HEK293T (cell line): ENCODE results near the gene UHRF1.
"Not testable (repeated sequence)": the region's sequence is repeated elsewhere in the genome, so short reads cannot be mapped to it uniquely, and the experiment has no call there.

Experiments
- CTCF ChIA-PET: fragments of 350-600 bp; formaldehyde crosslinking; extraction: SDS; loops from one replicate; lab custom pipeline; 2021; ENCODE audit warnings: antibody characterized with exemption, inconsistent platforms; lab: Yijun Ruan, JAX
- POLR2A ChIA-PET: fragments of 350-600 bp; formaldehyde crosslinking; extraction: SDS; loops from one replicate; lab custom pipeline; 2020; ENCODE audit warnings: antibody characterized with exemption, inconsistent platforms; lab: Yijun Ruan, JAX
- DNase-seq: peaks from one replicate; pipeline ENCODE4 v3.0.0; 2012; ENCODE audit warnings: mixed read lengths; ENCODE audit errors: extremely low spot score
- ARNT ChIP-seq: fragments of 450-650 bp; IDR thresholded peaks from 2 replicates; pipeline ENCODE4 v1.6.1; 2017; ENCODE audit warnings: mild to moderate bottlenecking
- BHLHE40 ChIP-seq: fragments of 450-650 bp; IDR thresholded peaks from 2 replicates; pipeline ENCODE4 v1.6.1; 2016; ENCODE audit warnings: mild to moderate bottlenecking, moderate library complexity, borderline replicate concordance
- CTBP1 ChIP-seq: fragments of 450-650 bp; IDR thresholded peaks from 2 replicates; pipeline ENCODE4 v1.6.1; 2016; ENCODE audit warnings: borderline replicate concordance
- ELF4 ChIP-seq: fragments of 450-650 bp; IDR thresholded peaks from 2 replicates; pipeline ENCODE4 v1.6.1; 2017; ENCODE audit warnings: antibody characterized with exemption
- FOXM1 ChIP-seq: fragments of 450-650 bp; IDR thresholded peaks from 2 replicates; pipeline ENCODE4 v1.6.1; 2017; ENCODE audit warnings: mild to moderate bottlenecking, borderline replicate concordance
- HDGF ChIP-seq: fragments of 450-650 bp; IDR thresholded peaks from 2 replicates; pipeline ENCODE4 v1.6.1; 2017; ENCODE audit warnings: antibody characterized with exemption, borderline replicate concordance
- L3MBTL2 ChIP-seq: fragments of 450-650 bp; conservative IDR thresholded peaks from 2 replicates; pipeline ENCODE4 v1.6.1; 2016; ENCODE audit warnings: mild to moderate bottlenecking
- LEF1 ChIP-seq: fragments of 450-650 bp; IDR thresholded peaks from 2 replicates; pipeline ENCODE4 v1.6.1; 2017; ENCODE audit warnings: mild to moderate bottlenecking, borderline replicate concordance
- NFRKB ChIP-seq: fragments of 450-650 bp; IDR thresholded peaks from 2 replicates; pipeline ENCODE4 v1.6.1; 2016; ENCODE audit warnings: mild to moderate bottlenecking, moderate library complexity
- PKNOX1 ChIP-seq: fragments of 450-650 bp; IDR thresholded peaks from 2 replicates; pipeline ENCODE4 v1.6.1; 2016
- SP1 ChIP-seq: fragments of 450-650 bp; IDR thresholded peaks from 2 replicates; pipeline ENCODE4 v1.6.1; 2017
- SUZ12 ChIP-seq: fragments of 450-650 bp; IDR thresholded peaks from 2 replicates; pipeline ENCODE4 v1.6.1; 2016; ENCODE audit warnings: mild to moderate bottlenecking
- TARDBP ChIP-seq: fragments of 450-650 bp; IDR thresholded peaks from 2 replicates; pipeline ENCODE4 v1.6.1; 2016
- ZNF384 ChIP-seq: fragments of 450-650 bp; IDR thresholded peaks from 2 replicates; pipeline ENCODE4 v1.6.1; 2016

The UHRF1 gene

GRCh38 chr19:4974880-4975469 lies 65.7 kb downstream of the UHRF1 start:
- no peak for DNase-seq
- TF ChIP-seq NFRKB (no peak), HDGF (no peak)
- ChIA-PET CTCF (interaction anchor here (0.5 kb wide), 1 partner anchor 61 kb away, joined by 3 read pairs; no protein-coding TSS in a partner anchor), POLR2A (no interaction called here)

- POLR2A ChIA-PET, DNase-seq: not testable (repeated sequence)
- CTCF ChIA-PET = interaction anchor here (0.5 to 1.4 kb wide), 3 partner anchors 8 to 62 kb away, joined by 3 to 4 read pairs (median 3); no protein-coding TSS in a partner anchor
Measured at GRCh38 chr19:4975601-4976000, 66.3 kb downstream of the UHRF1 start.

- ChIA-PET CTCF (interaction anchor here (0.6 to 1.4 kb wide), 3 partner anchors 9 to 25 kb away, joined by 3 to 4 read pairs (median 4); no protein-coding TSS in a partner anchor), POLR2A (no interaction called here)
- TF ChIP-seq ELF4 (no peak), SP1 (no peak), HDGF (0 out of 2 replicates have a peak, but pooled peaks have one; percentile 38)
- peak; percentile 66 for DNase-seq
Measured at GRCh38 chr19:4976401-4977298, 67.3 kb downstream of the UHRF1 start.

GRCh38 chr19:4977299-4978174 lies 68.2 kb downstream of the UHRF1 start:
- DNase-seq = no peak
- ChIA-PET POLR2A (no interaction called here), CTCF (no interaction called here)
- no peak for TF ChIP-seq NFRKB
- no peak for TF ChIP-seq PKNOX1
- TF ChIP-seq SUZ12 = no peak
- no peak for TF ChIP-seq ZNF384
- no peak for TF ChIP-seq HDGF
- no peak for TF ChIP-seq BHLHE40
- no peak for TF ChIP-seq LEF1
- TF ChIP-seq FOXM1 = no peak
- TF ChIP-seq ARNT = no peak
- TF ChIP-seq CTBP1 = no peak
- TF ChIP-seq TARDBP = no peak
- no peak for TF ChIP-seq ELF4

GRCh38 chr19:4979211-4979807 lies 70.0 kb downstream of the UHRF1 start:
- ChIA-PET POLR2A (interaction anchor here (1.0 kb wide), 1 partner anchor 9 kb away, joined by 3 read pairs; no protein-coding TSS in a partner anchor), CTCF (no interaction called here)
- no peak for DNase-seq
- TF ChIP-seq TARDBP = no peak
- no peak for TF ChIP-seq SP1

- ChIA-PET POLR2A (interaction anchor here (1.0 kb wide), 1 partner anchor 9 kb away, joined by 3 read pairs; no protein-coding TSS in a partner anchor), CTCF (interaction anchor here (0.6 kb wide), 1 partner anchor 645 kb away, joined by 3 read pairs; no protein-coding TSS in a partner anchor)
- DNase-seq = no peak
- no peak for TF ChIP-seq HDGF
- no peak for TF ChIP-seq PKNOX1
- no peak for TF ChIP-seq BHLHE40
- no peak for TF ChIP-seq ELF4
- TF ChIP-seq FOXM1 = no peak
- TF ChIP-seq L3MBTL2 = no peak
- TF ChIP-seq NFRKB = no peak
- TF ChIP-seq ARNT = no peak
Measured at GRCh38 chr19:4980067-4980466, 70.8 kb downstream of the UHRF1 start.
